Daoy (cell line): ENCODE data around the gene NCBP3. TPM values are rescaled to one million over a fixed set of nuclear protein-coding genes. Genes with fewer than 3 reads are reported as not detected.

Experiments used
- DNase-seq: peaks from one replicate; pipeline ENCODE4 v3.0.0-alpha.2; 2015; ENCODE audit warnings: low read depth
- total RNA-seq: library from RNA; depleted of rRNA; stranded (reverse); fragments of >200 nt; shearing (Covaris generic); gene quantifications from 2 replicates; pipeline ENCODE4 v1.2.3, GENCODE V29; 2014; rRNA removed

NCBP3 gene
- total RNA-seq, 1 experiment from 2014 or later: 30.4 TPM

DNA sequence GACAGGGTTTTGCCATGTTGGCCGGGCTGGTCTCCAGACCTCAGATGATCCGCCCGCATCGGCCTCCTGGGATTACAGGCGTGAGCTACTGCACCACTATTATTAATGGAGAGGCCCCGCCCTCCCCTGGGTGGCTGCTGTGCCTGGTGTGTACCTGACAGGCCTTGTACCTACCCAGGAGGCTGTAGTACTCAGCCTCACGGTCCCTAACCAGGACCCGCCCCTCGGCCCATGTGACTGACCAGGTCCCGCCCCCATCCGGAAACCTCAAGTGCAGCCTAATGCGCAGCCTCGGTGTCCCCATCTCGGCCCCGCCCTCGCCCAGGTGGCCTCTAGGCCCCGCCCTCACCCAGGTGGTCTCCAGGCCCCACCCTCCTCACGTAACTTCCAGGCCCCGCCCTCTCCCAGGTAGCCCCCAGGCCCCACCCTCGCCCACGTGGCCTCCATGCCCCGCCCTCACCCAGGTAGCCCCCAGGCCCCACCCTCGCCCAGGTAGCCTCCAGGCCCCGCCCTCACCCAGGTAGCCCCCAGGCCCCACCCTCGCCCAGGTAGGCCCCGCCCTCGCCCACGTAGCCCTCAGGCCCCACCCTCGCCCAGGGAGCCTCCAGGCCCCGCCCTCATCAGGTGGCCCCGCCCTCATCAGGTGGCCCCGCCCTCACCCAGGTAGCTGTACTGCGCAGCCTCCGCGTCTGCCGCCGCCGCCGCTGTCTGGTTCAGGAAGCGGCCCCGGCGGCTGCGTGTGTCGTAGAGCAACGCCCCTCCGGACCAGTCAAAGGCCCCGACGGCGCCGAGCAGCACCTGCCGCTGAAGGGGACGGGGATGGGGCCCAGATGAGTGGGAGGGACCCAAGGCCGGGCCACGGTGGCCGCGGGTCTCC lies 91.3 kb downstream of the NCBP3 start:
- DNase-seq: no peak

DNA sequence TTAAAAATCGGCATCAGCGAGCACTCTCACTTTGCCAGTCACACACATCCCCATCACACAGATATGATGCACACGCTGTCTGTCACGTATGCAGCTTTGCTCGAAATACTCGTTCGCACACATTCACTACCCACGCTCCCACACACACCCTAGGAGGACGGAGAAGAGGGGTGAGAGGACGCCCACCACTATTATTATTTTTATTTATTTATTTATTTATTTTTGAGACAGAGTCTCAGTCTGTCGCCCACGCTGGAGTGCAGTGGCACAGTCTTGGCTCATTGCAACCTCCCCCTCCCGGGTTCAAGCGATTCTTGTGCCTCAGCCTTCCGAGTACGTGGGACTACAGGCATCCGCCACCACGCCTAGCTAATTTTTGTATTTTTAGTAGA lies 92.0 kb downstream of the NCBP3 start:
- DNase-seq: no peak

GRCh38 chr17:3753624-3754023 lies 92.4 kb downstream of the NCBP3 start:
- no peak for DNase-seq

Other genes starting within 250 kb of the NCBP3 start
- gene TRPV1, start 236.8 kb downstream of the NCBP3 start, total RNA-seq: 1.1 and 3.0 TPM in 2 replicates
- gene SHPK, start 210.0 kb downstream of the NCBP3 start, total RNA-seq: 18.1 and 19.5 TPM in 2 replicates
- 17.3 and 19.1 TPM in 2 replicates for gene CTNS, start 209.5 kb downstream of the NCBP3 start, total RNA-seq
- gene TAX1BP3, start 177.7 kb downstream of the NCBP3 start, total RNA-seq: 172 and 205 TPM in 2 replicates
- gene EMC6, start 177.4 kb downstream of the NCBP3 start, total RNA-seq: 16.3 and 23.1 TPM in 2 replicates
- gene P2RX5, start 150.1 kb downstream of the NCBP3 start, total RNA-seq: 11.5 and 14.5 TPM in 2 replicates
- gene HASPIN, start 122.3 kb downstream of the NCBP3 start, total RNA-seq: 11.0 and 12.7 TPM in 2 replicates
- 47.0 and 56.9 TPM in 2 replicates for gene ITGAE, start 45.1 kb downstream of the NCBP3 start, total RNA-seq
- gene CAMKK1, start 46.8 kb upstream of the NCBP3 start, total RNA-seq: 9.6 and 14.4 TPM in 2 replicates
- not detected in 2 replicates for gene P2RX1, start 70.2 kb upstream of the NCBP3 start, total RNA-seq
- 0.57 and 0.80 TPM in 2 replicates for gene ATP2A3, start 118.2 kb upstream of the NCBP3 start, total RNA-seq